Activated CD4-positive, alpha-beta T cell treated with anti-CD3 and anti-CD28 coated beads for 4 hours (primary cell): ENCODE measurements around the gene OR1J1.

Experiments
- DNase-seq, 2 donors: peaks; one replicate each; pipeline ENCODE4 v3.0.0-alpha.2; 2020

The OR1J1 gene

GRCh38 chr9:122477826-122478225 is at the start of gene OR1J1:
TSS of gene OR1J1 (minus strand) at chr9:122477926. CDS start at chr9:122477926, 0 bp downstream.
- no peak for DNase-seq

GRCh38 chr9:122527193-122527592 is 49.5 kb upstream of the OR1J1 start, which contains the start of gene OR1N1:
TSS of gene OR1N1 (minus strand) at chr9:122527293. CDS start at chr9:122527293, 0 bp downstream.
- no peak for DNase-seq

- DNase-seq, result no peak
These were observed 48.9 kb upstream of the OR1J1 start for GRCh38 chr9:122526602-122527001.

- DNase-seq, result no peak
These were observed 41.6 kb upstream of the OR1J1 start for GRCh38 chr9:122519376-122519775.

- no peak for DNase-seq
These were observed 41.1 kb upstream of the OR1J1 start, which contains the start of gene OR1J4 for GRCh38 chr9:122518841-122519240. TSS of gene OR1J4 (plus strand) at chr9:122519141. CDS start at chr9:122519141, 0 bp downstream.

GRCh38 chr9:122518226-122518625 is 40.5 kb upstream of the OR1J1 start:
- DNase-seq, result no peak

GRCh38 chr9:122510502-122510901 is 32.8 kb upstream of the OR1J1 start, which contains the start of gene OR1J2:
TSS of gene OR1J2 (plus strand) at chr9:122510802. CDS start at chr9:122510802, 0 bp downstream.
- no peak for DNase-seq

GRCh38 chr9:122506964-122507363 is 29.2 kb upstream of the OR1J1 start:
- DNase-seq, result no peak

GRCh38 chr9:122498883-122499288 is 21.2 kb upstream of the OR1J1 start:
- peak in 1 of 2 donors; percentile 2 for DNase-seq

GRCh38 chr9:122479062-122479461 is 1.3 kb upstream of the OR1J1 start:
- no peak for DNase-seq

- DNase-seq, result no peak
These were observed 380 bp downstream of the OR1J1 start for GRCh38 chr9:122477346-122477745.

- DNase-seq, result no peak
These were observed 2.0 kb downstream of the OR1J1 start for GRCh38 chr9:122475717-122476116.

GRCh38 chr9:122474561-122474960 is 3.2 kb downstream of the OR1J1 start:
- no peak for DNase-seq

- no peak for DNase-seq
These were observed 9.0 kb downstream of the OR1J1 start for GRCh38 chr9:122468735-122469134.

GRCh38 chr9:122466456-122466855 is 11.3 kb downstream of the OR1J1 start:
- no peak for DNase-seq

- peak; percentile 56 to 65 for DNase-seq
These were observed 12.8 kb downstream of the OR1J1 start for GRCh38 chr9:122464633-122465567.

GRCh38 chr9:122463828-122464632 is 13.7 kb downstream of the OR1J1 start:
- DNase-seq, result peak in 1 of 2 donors; percentile 3

- no peak for DNase-seq
These were observed 19.9 kb downstream of the OR1J1 start for GRCh38 chr9:122457787-122458186.

GRCh38 chr9:122456123-122456522 is 21.6 kb downstream of the OR1J1 start:
- DNase-seq, result no peak

GRCh38 chr9:122453677-122454135 is 24.0 kb downstream of the OR1J1 start:
- DNase-seq, result no peak

- no peak for DNase-seq
These were observed 30.8 kb downstream of the OR1J1 start for GRCh38 chr9:122446819-122447484.

GRCh38 chr9:122445155-122445749 is 32.5 kb downstream of the OR1J1 start:
- DNase-seq, result no peak
